ENCODE results near the gene OTOP2. TPM values are rescaled to one million over a fixed set of nuclear protein-coding genes. Genes with fewer than 3 reads are reported as not detected.

OTOP2 gene
- total and polyA plus RNA-seq, 2 of the 4 experiments (the other 2 are of a cell fraction) = not detected

- no peak overlapping the region for H3K23ac ChIP-seq (ENCODE audit: low read depth, low read length)
- H3K27me3 ChIP-seq (ENCODE audit: control insufficient read depth, insufficient read depth, low read length) = peaks cover 42% of the 10 kb centered on the region
- dilution Hi-C loops (cut with HindIII; ENCODE audit: low sequenced_read_pairs, unreplicated experiment) = no loop called here
- no peak overlapping the region for H3K4me2 ChIP-seq (ENCODE audit: low read depth, low read length)
- H2BK5ac ChIP-seq (ENCODE audit: low read depth, low read length, poor library complexity, severe bottlenecking) = no peak overlapping the region
- CTCF ChIA-PET = no interaction called here
- no peak overlapping the region for H3K56ac ChIP-seq (ENCODE audit: extremely low read depth, insufficient read depth, low read length)
- no peak overlapping the region for H2AK5ac ChIP-seq (ENCODE audit: low read depth, low read length)
- POLR2A ChIA-PET (ENCODE audit: unreplicated experiment) = no interaction called here
- H3K18ac ChIP-seq (ENCODE audit: low read depth, low read length) = no peak overlapping the region
- WGBS, 2 experiments (ENCODE audit: extremely low coverage in 2 of 2, insufficient read length in 1 of 2) = 86% methylated on average over 9 of the region's 11 CpGs; no CpG with 5 or more reads in 1 of the 2 experiments
- H2AFZ ChIP-seq (replicated peaks; ENCODE audit: low read length, poor library complexity) = no peak overlapping the region
- H3K36me3 ChIP-seq (ENCODE audit: control insufficient read depth, insufficient read depth, low read length) = no peaks in the 10 kb centered on the region
- no peak overlapping the region for H4K91ac ChIP-seq (ENCODE audit: insufficient read depth, low read depth, low read length)
- no peak overlapping the region for H4K5ac ChIP-seq (ENCODE audit: low read depth, low read length)
- H3K9me1 ChIP-seq (ENCODE audit: insufficient read depth, low read length) = no peaks in the 10 kb centered on the region
- no peak for ATAC-seq (ENCODE audit: low read depth)
- H4K8ac ChIP-seq (ENCODE audit: low read depth in 2 of 2, low read length in 2 of 2) = no peak overlapping the region
- H3K9me3 ChIP-seq (ENCODE audit: control insufficient read depth, insufficient read depth, low read length) = no peaks in the 10 kb centered on the region
- no peak for TF ChIP-seq BHLHE40 (IDR thresholded peaks at IDR 0.05; ENCODE audit: low read depth, low read length)
- TF ChIP-seq, protein P1, sequence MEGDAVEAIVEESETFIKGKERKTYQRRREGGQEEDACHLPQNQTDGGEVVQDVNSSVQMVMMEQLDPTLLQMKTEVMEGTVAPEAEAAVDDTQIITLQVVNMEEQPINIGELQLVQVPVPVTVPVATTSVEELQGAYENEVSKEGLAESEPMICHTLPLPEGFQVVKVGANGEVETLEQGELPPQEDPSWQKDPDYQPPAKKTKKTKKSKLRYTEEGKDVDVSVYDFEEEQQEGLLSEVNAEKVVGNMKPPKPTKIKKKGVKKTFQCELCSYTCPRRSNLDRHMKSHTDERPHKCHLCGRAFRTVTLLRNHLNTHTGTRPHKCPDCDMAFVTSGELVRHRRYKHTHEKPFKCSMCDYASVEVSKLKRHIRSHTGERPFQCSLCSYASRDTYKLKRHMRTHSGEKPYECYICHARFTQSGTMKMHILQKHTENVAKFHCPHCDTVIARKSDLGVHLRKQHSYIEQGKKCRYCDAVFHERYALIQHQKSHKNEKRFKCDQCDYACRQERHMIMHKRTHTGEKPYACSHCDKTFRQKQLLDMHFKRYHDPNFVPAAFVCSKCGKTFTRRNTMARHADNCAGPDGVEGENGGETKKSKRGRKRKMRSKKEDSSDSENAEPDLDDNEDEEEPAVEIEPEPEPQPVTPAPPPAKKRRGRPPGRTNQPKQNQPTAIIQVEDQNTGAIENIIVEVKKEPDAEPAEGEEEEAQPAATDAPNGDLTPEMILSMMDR (conservative IDR thresholded peaks at IDR 0.05; ENCODE audit: low read depth, low read length) = no peak
- TF ChIP-seq SMC3 (IDR thresholded peaks at IDR 0.05; ENCODE audit: low read depth, low read length) = no peak
- TF ChIP-seq RCOR1 (IDR thresholded peaks at IDR 0.05; ENCODE audit: insufficient replicate concordance, low read length) = no peak
- TF ChIP-seq MXI1 (IDR thresholded peaks at IDR 0.05; ENCODE audit: borderline replicate concordance, low read depth, low read length) = no peak
- TF ChIP-seq MAFK (IDR thresholded peaks at IDR 0.05; ENCODE audit: low read depth, low read length) = no peak
- no peak for TF ChIP-seq FOS (IDR thresholded peaks at IDR 0.05; ENCODE audit: low read depth, low read length)
- no peak for TF ChIP-seq ELK1 (IDR thresholded peaks at IDR 0.05; ENCODE audit: borderline replicate concordance, low read depth, low read length)
- no peak for TF ChIP-seq CEBPB (IDR thresholded peaks at IDR 0.05; ENCODE audit: low read depth, low read length)
- no peak for TF ChIP-seq USF2 (IDR thresholded peaks at IDR 0.05; ENCODE audit: low read depth, low read length)
- H2BK120ac ChIP-seq (ENCODE audit: low read depth, low read length) = no peak overlapping the region
- intact Hi-C loops (cut with micrococcal nuclease) = no loop called here
- H3K4me1 ChIP-seq (ENCODE audit: control insufficient read depth, insufficient read depth, low read length) = no peaks in the 10 kb centered on the region
- DNase-seq = no peak
- H2BK20ac ChIP-seq (ENCODE audit: low read depth, low read length) = no peak overlapping the region
- H3K14ac ChIP-seq (replicated peaks; ENCODE audit: low read depth, low read length) = no peak overlapping the region
- H3K9ac ChIP-seq (ENCODE audit: low read depth, low read length) = no peak overlapping the region
- BruUV-seq (replicated peaks) = no TSS peak
- no peak overlapping the region for H2BK15ac ChIP-seq (ENCODE audit: low read depth, low read length)
- no peak overlapping the region for H2AK9ac ChIP-seq (replicated peaks; ENCODE audit: low read depth, low read length, poor library complexity)
- no peaks in the 10 kb centered on the region for H3K79me1 ChIP-seq (ENCODE audit: low read depth in 1 of 2, low read length in 2 of 2)
- in situ Hi-C loops (cut with MboI; ENCODE audit: low sequenced_read_pairs) = no loop called here
- H4K20me1 ChIP-seq (ENCODE audit: insufficient read depth, low read length) = no peaks in the 10 kb centered on the region
- no peak overlapping the region for H3K27ac ChIP-seq (ENCODE audit: insufficient read depth, low read length)
- no peak overlapping the region for H3K4me3 ChIP-seq (ENCODE audit: insufficient read depth, low read depth, low read length)
- no peak overlapping the region for H3K4ac ChIP-seq (ENCODE audit: low read depth, low read length)
Measured at GRCh38 chr17:74916851-74917199, 7.2 kb upstream of the OTOP2 start.

Data from IMR-90 (cell line).